Kidney capillary endothelial cell (primary cell): ENCODE measurements around the gene PGBD5.

Experiments used
- DNase-seq: peaks from one replicate; pipeline ENCODE4 v3.0.0-alpha.2; 2018; ENCODE audit warnings: low spot score

The PGBD5 gene

DNA sequence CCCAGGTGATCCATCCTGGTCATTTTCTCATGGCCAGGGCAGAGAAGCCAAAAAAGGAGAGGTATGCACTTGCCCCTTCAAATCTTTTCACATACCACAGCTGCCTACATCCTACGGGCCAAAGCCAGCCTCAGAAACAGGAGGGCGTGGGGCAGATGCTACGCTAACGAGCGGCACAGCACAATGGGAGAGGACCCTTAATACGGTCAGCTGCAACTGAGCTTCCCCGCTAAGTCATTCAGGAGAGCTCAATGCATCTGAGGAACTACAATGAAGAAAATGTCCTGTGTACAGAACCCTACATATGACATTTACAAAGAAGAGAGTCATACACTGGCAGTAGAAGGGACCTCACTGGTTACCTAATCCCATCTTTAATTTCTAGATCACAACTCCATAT, 78.2 kb downstream of the PGBD5 start:
- no peak for DNase-seq

DNA sequence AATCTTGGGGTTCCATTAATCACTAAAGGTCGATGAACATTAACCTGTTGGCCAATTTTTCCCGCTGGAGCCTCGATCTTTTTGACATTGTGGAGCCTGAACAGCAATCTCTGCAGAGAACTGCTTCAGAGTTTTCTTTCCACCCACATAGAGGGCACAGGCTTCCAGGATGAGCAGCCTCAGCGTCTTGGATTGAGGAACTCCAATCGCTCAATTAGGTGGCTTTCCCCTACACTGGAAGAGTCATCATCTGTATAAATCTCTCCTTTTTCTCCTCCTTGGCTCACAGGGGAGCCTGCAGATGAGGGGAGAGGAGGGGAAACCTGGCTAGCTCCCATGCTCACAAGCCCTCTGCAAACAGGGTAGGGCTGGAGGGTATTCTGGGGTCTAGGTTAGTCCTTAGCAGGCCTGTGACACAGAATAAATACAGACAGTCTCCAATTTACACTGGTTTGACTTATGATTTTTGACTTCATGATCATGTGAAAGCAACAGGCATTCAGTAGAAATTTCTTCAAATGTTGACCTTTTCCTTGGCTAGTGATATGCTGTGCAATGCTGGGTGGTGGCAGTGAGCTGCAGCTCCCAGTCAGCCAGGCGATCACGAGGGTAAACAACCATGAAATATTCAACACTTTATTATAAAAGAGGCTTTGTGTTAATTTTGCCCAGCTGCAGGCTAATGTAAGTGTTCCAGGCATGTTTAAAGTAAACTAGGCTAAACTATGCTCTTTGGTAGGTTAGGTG, 80.8 kb downstream of the PGBD5 start:
- DNase-seq = no peak

DNA sequence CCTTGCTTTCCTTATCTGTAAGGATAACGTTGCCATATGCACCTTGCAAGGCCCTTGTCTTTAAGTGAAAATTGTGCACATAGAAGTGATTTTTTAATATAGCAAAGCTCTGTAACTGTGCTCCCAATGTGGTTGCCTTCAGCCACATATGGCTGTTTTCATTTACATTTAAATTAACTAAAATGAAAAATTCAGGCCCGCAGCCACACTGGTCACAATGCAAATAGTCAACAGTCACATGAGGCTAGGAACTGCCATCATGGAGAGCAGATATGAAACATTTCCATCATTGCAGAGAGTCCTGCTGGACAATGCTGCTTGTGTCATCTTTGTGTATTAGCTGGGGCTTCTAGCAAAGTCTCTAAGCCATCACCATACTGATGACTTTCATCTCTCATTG, 83.4 kb downstream of the PGBD5 start:
- DNase-seq = no peak

- no peak for DNase-seq
Observed at GRCh38 chr1:230342019-230342418, 84.1 kb downstream of the PGBD5 start.

GRCh38 chr1:230341162-230341546, 85.0 kb downstream of the PGBD5 start:
- no peak for DNase-seq

DNA sequence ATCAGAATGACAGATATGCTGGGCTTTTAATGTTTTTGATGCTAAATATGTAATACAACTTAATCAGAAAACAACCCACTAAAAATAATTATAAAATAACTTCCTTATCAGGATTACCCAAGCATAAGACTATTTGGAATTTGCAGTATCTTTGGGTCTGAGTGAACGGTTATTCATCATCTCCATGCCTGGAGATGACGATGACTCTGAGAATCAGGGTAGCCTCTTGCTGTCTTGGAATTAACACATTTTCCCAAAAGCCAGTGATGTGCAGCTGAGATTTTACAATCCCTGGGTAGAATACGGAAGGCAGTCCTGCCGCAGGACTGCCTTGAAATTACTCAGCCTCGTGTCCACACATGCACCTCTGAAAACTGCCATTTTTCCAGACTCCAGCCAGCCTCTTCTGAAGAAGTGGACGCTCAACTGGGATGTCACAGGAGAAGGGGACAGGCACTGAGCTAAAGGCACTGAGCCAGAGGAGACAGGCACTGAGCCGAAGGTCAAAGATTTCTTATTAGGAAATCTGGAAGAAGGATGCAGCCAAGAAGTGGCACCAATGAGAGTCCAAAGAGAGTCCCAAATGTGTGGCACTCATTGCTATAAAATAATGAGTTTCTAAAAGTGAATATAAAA, 85.5 kb downstream of the PGBD5 start:
- no peak for DNase-seq

- no peak for DNase-seq
Observed at GRCh38 chr1:230339033-230339432, 87.1 kb downstream of the PGBD5 start.

DNA sequence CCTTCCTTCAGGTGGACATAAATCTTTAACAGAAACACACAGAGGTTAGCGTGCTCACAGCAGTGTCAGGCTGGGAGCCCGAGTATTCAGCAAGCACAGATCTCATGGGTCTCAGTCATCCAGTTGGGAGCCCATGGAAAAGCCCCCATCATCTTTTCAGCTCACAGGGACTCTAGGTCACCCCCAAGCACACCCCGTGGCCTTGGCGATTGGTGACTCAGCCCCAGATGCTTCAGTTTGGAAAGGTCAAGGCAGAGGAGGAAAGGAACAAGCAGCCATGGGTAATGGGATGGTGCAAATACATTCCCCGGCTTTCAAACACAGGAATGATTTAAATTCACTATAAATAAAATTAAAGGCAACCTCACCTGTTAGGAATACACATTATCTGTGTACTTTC, 88.9 kb downstream of the PGBD5 start:
- no peak for DNase-seq

GRCh38 chr1:230335861-230336522, 90.1 kb downstream of the PGBD5 start:
- no peak for DNase-seq

DNA sequence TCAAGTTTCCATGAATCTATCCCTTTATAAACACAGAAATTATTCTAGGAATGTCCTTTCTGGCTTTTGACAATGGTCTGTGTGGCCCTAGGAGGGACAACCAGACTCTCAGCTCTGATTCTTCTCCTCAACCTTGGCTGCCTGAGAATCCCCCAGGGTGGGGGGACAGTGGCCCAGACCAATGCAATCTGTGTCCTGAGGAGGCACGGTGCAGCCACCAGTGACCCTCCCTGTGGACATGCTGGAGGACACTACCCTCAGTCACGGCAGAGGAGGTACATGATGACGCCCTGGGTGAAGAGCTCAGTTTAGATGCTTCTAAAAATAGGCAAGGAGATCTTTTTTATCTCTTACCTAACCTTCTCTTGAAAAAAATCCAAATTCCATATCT, 91.7 kb downstream of the PGBD5 start:
- no peak for DNase-seq

DNA sequence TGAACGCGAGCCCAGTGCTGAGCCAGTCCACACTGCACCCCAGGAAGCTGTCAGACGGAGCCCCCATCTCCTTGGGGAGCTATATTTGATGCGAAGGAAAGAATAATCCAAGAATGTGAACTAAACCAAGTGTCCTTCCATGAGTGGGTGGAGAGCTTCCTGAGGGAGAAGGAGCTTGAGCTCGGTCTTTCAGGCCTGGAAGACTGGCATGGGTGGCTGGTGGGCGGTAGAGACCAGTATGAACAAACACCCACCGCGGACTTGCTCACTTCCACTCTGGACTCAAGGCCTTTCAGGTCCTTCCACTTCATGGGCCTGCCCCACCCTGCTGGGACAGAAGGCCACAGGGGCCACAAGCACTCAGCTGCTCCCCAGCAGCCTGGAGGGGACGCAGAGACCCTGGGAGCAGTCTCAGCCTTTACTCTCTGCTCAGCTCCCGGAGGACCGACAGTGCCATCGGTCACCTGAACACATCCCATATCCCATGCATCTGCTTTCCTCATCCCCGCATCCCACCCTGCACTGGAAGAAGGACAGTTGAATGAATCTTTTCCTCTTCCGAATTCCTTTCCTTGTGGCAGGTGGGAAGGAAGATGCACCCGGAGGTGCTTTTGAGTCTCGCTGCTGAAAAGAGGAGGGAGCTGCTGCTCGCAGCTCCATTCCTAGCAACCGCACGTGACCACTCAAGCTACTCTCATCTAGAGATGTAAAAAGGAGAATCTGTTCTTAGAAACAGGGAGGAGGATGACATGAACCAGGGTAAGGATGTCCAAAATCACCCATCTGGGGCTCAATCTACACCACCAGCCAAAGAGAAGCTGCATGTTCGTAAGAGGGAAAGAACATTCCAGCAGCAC, 92.3 kb downstream of the PGBD5 start:
- no peak for DNase-seq

GRCh38 chr1:230332575-230333066, 93.5 kb downstream of the PGBD5 start:
- no peak for DNase-seq

DNA sequence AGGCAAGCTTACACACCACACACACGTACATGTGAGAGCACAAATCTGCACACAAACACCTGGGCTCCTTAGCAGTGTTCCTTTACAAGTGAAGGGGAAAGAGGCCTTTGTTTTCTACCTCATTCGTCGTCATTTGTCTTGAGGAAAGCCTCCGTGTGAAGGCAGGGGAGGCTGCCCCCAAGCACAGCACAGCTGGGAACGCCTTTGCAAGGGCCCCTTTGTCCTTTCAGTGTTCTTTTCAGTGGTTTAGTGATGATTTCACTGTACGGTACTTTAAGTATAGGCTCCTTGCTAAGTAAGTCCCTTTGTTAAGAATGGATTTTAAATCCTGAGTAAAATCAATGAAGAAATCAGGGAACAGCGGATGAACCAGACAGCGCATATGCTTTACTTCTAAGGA, 94.1 kb downstream of the PGBD5 start:
- DNase-seq = no peak

GRCh38 chr1:230330157-230330556, 96.0 kb downstream of the PGBD5 start:
- DNase-seq = no peak

DNA sequence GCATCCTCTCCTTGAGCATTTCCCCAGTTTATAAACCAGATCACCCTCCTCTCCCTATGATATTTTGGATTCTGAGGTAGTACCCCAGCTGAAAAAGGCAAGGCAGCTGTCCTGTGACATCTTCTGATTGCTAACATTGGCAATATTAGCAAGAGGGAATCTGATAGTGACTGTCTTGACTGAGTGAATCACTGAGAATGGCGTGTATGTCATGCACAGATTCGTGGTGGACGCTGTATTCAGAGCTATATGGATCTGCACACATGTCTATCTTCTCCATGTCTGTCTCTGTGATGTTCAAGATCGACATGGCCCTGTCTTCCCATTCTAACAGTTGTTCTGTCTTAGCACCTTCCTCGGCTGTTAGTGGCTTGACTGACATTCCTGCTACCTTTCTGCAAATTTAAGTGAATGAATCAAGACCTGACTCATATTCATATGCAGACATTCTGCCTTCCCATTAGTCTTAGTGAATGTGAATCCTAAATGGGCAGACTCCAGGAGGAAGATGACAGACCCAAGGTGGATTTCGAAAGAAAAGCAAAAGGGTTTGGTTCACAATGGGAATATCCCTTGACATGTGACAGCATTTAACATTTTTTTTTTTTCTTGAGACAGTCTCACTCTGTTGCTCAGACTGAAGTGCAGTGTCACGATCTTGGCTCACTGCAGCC, 97.7 kb downstream of the PGBD5 start:
- DNase-seq = no peak

GRCh38 chr1:230327892-230328284, 98.2 kb downstream of the PGBD5 start:
- no peak for DNase-seq

DNA sequence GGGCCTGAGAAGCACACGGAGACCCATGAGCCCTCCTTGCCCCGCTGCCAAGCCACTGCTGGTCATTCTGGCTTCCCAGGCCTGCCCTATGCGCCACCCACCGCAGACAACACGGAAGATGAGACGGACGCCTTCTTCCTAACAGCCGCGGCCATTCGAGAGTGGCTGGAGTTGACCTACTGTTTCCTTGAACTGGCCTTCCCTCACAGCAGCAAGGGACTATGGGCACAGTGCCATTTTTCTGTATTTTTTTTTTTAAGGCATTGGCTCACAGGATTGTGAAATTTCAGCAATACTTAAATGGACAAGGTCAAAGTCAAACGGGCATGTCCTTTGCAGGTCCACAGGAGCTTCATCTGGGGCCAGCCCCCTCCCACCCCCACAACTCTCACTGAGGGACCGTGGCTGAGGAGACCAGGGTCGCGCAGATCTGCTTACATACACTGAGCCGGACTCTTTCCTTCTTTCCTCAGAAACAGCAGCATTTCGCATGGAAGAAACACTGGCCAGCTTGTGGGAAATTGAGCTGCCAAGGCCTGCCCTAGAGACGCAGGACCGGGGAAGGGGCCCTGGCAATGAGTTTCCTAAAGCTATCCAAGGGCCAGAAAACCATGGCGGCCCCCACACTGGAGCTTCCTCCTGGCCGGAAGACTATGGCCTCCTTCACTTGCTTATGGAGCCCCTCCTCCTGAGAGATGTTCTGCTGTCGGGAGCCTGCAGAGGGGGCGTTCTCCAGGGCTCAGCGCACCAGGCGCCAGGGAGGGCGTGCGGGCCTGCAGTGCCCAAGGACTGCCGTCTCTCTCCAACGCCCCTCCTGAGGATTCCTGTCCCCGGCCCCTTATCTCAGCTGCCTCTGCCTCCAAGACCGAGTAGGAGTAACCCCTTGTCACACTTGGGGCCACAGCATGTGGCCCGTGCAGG, 98.9 kb downstream of the PGBD5 start:
- no peak for DNase-seq

GRCh38 chr1:230323686-230324085, 102.4 kb downstream of the PGBD5 start:
- DNase-seq = no peak

DNA sequence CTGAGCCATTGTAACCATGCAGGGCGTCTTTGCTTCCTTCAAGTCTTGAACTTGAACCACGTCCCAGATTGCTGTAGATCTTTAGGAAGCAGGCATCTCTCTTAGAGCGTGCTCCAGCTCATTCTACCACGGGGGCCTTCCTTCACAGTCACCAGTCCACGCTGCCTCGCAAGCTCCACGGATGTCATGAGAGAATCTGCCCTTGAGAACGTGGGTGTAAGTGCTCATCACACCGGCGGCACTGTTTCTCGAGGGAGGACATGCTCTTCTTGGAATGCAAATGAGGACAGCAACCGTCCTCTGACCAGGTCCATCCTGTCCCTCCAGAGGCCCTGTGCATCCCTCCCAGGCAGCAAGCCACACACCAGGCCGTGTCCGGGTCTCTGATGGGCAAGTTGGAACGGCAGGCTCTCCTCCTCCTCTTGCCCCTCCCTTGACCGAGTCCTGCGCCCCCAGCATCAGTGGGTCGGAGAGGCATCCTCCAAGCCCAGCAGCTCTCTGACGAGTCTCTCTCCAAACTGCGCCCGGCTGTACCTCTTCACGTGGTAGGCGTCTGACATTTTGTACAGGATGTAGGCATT, 103.1 kb downstream of the PGBD5 start:
- DNase-seq = no peak

GRCh38 chr1:230322421-230322756, 103.7 kb downstream of the PGBD5 start:
- DNase-seq = no peak
